ENCODE data around the gene STAT2. TPM values are rescaled to one million over a fixed set of nuclear protein-coding genes. Genes with fewer than 3 reads are reported as not detected.

Gene STAT2
- polyA plus RNA-seq, 3 donors = 109 to 251 (median 142) TPM

DNA sequence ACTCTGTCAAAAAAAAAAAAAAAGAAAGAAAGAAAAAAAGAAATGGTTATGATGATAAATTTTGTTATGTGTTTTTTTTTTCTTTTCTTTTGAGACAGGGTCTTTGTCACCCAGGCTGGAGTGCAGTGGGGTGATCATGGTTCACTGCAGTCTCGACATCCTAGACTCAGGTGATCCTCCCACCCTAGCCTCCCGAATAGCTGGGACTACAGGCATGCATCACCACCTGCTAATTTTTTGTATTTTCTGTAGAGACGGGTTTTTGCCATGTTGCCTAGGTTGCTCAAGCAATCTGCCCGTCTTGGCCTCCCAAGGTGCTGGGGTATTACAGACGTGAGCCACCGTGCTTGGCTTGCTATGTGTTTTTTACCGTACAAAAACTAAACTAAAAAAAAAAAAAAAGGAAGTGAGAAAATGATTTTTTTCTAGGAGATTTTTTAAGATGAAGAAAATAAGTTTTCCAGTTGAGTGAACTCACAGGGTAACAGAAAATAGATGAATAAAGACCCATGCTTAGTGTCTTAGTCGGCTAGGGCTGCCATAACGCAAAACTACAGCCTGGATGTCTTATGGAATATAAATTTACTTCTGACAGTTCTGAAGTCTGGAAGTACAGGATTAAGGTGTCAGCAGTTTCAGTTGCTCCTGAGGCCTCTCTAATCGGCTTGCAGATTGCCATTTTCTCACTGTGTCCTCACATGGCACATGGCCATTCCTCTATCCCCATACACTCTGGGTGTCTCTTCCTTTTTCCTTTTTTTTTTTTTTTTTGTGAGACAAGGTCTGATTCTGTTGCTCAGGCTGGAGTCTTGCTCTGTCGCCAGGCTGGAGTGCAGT lies 15.9 kb upstream of the STAT2 start:
- DNase-seq = no peak
- H4K20me1 ChIP-seq (ENCODE audit: insufficient read depth, low read length) = no peaks in the 10 kb centered on the region
- Mint-ChIP-seq H3K4me1 (peaks cover 27% of the 10 kb centered on the region), H3K27me3 (ENCODE audit: low read depth in 3 of 3) (peaks cover 0 to 4% (median 2%) of the 10 kb centered on the region in 3 donors), H3K4me3 (no peak overlapping the region), H3K9me3 (peaks cover 4 to 19% (median 13%) of the 10 kb centered on the region in 7 donors), H3K27ac (peak overlapping the region in 3 of 7 donors; percentile 27 to 57 (median 41)), H3K36me3 (no peaks in the 10 kb centered on the region)
- no peaks in the 10 kb centered on the region for H3K36me3 ChIP-seq (replicated peaks in 1 of 2; ENCODE audit: control insufficient read depth in 1 of 2, insufficient read depth in 2 of 2, low read length in 2 of 2)
- peak overlapping the region; percentile 77 for H2AFZ ChIP-seq (ENCODE audit: insufficient read depth, low read depth, low read length, poor library complexity, severe bottlenecking)
- no peak overlapping the region for H3K4me3 ChIP-seq (replicated peaks in 1 of 3; ENCODE audit: low read depth in 2 of 3, low read length in 3 of 3)
- WGBS (ENCODE audit: insufficient coverage) = 52% methylated on average over 5 of the region's 11 CpGs
- H3K9me3 ChIP-seq (replicated peaks in 1 of 2; ENCODE audit: control insufficient read depth in 1 of 2, insufficient read depth in 1 of 2, low read length in 2 of 2) = peaks cover 0 to 3% of the 10 kb centered on the region in 2 donors
- no peak overlapping the region for H3K27ac ChIP-seq (ENCODE audit: low read depth in 1 of 2, low read length in 2 of 2)
- no peaks in the 10 kb centered on the region for H3K79me2 ChIP-seq (ENCODE audit: insufficient read depth, low read length)
- no peak overlapping the region for H3K4me2 ChIP-seq (replicated peaks; ENCODE audit: extremely low read depth, low read length, poor library complexity, severe bottlenecking)
- TF ChIP-seq, protein P1, sequence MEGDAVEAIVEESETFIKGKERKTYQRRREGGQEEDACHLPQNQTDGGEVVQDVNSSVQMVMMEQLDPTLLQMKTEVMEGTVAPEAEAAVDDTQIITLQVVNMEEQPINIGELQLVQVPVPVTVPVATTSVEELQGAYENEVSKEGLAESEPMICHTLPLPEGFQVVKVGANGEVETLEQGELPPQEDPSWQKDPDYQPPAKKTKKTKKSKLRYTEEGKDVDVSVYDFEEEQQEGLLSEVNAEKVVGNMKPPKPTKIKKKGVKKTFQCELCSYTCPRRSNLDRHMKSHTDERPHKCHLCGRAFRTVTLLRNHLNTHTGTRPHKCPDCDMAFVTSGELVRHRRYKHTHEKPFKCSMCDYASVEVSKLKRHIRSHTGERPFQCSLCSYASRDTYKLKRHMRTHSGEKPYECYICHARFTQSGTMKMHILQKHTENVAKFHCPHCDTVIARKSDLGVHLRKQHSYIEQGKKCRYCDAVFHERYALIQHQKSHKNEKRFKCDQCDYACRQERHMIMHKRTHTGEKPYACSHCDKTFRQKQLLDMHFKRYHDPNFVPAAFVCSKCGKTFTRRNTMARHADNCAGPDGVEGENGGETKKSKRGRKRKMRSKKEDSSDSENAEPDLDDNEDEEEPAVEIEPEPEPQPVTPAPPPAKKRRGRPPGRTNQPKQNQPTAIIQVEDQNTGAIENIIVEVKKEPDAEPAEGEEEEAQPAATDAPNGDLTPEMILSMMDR (IDR thresholded peaks at IDR 0.05) = no peak
- no peaks in the 10 kb centered on the region for H3K27me3 ChIP-seq (ENCODE audit: control insufficient read depth in 2 of 2, insufficient read depth in 2 of 2, low read length in 2 of 2)
- peak overlapping the region; percentile 27 for H3K9ac ChIP-seq (ENCODE audit: insufficient read depth, low read length, poor library complexity, severe bottlenecking)
- intact Hi-C loops (cut with micrococcal nuclease) = no loop called here
- H3K4me1 ChIP-seq (ENCODE audit: control insufficient read depth in 1 of 2, insufficient read depth in 2 of 2, low read length in 2 of 2) = peaks cover 23 to 26% of the 10 kb centered on the region in 2 donors

DNA sequence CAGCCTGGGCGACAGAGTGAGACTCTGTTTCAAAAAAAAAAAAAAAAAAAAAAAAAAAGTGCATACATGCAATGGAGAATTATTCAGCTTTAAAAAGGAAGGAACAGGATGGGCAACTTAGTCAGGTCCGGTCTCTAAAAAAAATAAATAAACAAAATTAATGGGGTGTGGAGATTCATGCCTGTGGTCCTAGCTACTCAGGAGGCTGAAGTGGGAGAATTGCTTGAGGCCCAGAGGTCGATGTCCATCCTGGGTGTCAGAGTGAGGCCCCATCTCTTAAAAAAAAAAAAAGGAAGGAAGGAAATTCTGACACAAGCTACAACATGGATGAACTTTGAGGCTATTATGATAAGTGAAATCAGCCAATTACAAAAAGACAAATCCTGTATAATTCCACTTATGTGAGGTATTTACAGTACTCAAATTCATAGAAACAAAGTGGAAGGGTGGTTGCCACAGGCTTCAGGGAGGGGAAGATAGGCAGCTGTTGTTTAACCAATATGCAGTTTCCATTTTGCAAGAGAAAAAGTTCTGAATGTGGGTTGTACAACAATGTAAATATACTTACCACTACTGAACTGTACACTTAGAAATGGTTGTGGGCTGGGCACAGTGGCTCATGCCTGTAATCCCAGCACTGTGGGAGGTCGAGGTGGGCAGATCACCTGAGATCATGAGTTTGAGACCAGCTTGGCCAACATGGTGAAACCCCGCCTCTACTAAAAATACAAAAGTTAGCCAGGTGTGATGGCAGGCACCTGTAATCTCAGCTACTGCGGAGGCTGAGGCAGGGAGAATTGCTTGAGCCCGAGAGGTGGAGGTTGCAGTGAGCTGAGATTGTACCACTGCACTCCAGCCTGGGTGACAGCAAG lies 15.1 kb upstream of the STAT2 start:
- peak overlapping the region in 5 of 7 donors; percentile 22 to 65 (median 56) for H3K27ac Mint-ChIP-seq
- H2AFZ ChIP-seq (ENCODE audit: insufficient read depth, low read depth, low read length, poor library complexity, severe bottlenecking) = peak overlapping the region; percentile 77
- peak overlapping the region in 1 of 2 donors; percentile 42 for H3K4me3 Mint-ChIP-seq

More for the DNA sequence above, 15.1 kb upstream of the STAT2 start:
- H3K27ac ChIP-seq (ENCODE audit: low read depth in 1 of 2, low read length in 2 of 2) = peak overlapping the region in 1 of 2 donors; percentile 26
- no peaks in the 10 kb centered on the region for H3K36me3 Mint-ChIP-seq
- H3K4me1 ChIP-seq (ENCODE audit: control insufficient read depth in 1 of 2, insufficient read depth in 2 of 2, low read length in 2 of 2) = peaks cover 23 to 26% of the 10 kb centered on the region in 2 donors
- peaks cover 27% of the 10 kb centered on the region for H3K4me1 Mint-ChIP-seq
- H3K79me2 ChIP-seq (ENCODE audit: insufficient read depth, low read length) = no peaks in the 10 kb centered on the region
- intact Hi-C loops (cut with micrococcal nuclease) = no loop called here
- peak overlapping the region; percentile 19 for H3K4me2 ChIP-seq (replicated peaks; ENCODE audit: extremely low read depth, low read length, poor library complexity, severe bottlenecking)
- H3K9ac ChIP-seq (ENCODE audit: insufficient read depth, low read length, poor library complexity, severe bottlenecking) = no peak overlapping the region
- no peak for DNase-seq
- H3K4me3 ChIP-seq (replicated peaks in 1 of 3; ENCODE audit: low read depth in 2 of 3, low read length in 3 of 3) = peak overlapping the region in 1 of 3 experiments; percentile 36
- TF ChIP-seq, protein P1 (IDR thresholded peaks at IDR 0.05) = no peak
- peaks cover 0 to 2% (median 2%) of the 10 kb centered on the region in 3 donors for H3K27me3 Mint-ChIP-seq (ENCODE audit: low read depth in 3 of 3)
- no peaks in the 10 kb centered on the region for H4K20me1 ChIP-seq (ENCODE audit: insufficient read depth, low read length)
- no peaks in the 10 kb centered on the region for H3K27me3 ChIP-seq (ENCODE audit: control insufficient read depth in 2 of 2, insufficient read depth in 2 of 2, low read length in 2 of 2)
- peaks cover 0 to 3% of the 10 kb centered on the region in 2 donors for H3K9me3 ChIP-seq (replicated peaks in 1 of 2; ENCODE audit: control insufficient read depth in 1 of 2, insufficient read depth in 1 of 2, low read length in 2 of 2)
- H3K36me3 ChIP-seq (replicated peaks in 1 of 2; ENCODE audit: control insufficient read depth in 1 of 2, insufficient read depth in 2 of 2, low read length in 2 of 2) = no peaks in the 10 kb centered on the region
- peaks cover 4 to 19% (median 12%) of the 10 kb centered on the region in 7 donors for H3K9me3 Mint-ChIP-seq
- WGBS (ENCODE audit: insufficient coverage) = 100% methylated on average over 3 of the region's 7 CpGs
